Testis (tissue), 2 donors: ENCODE results near the gene CUX1.

Source experiments
- POLR2A ChIP-seq: fragments of 450-650 bp; IDR thresholded peaks from one replicate; pipeline ENCODE4 v1.6.1; 2017; ENCODE audit warnings: antibody characterized with exemption, mild to moderate bottlenecking, moderate library complexity
- TF ChIP-seq, protein P1 (sequence below), 3 experiments: fragments of 450-650 bp in 2 of 3; fragments of 200-600 bp in 1 of 3; sonication (generic) in 1 of 3; IDR thresholded peaks; one replicate each; pipeline ENCODE4 v1.5.1; 2016 to 2019; ENCODE audit warnings: antibody characterized with exemption in 3 of 3, mild to moderate bottlenecking in 2 of 3, moderate library complexity in 1 of 3

DNA sequence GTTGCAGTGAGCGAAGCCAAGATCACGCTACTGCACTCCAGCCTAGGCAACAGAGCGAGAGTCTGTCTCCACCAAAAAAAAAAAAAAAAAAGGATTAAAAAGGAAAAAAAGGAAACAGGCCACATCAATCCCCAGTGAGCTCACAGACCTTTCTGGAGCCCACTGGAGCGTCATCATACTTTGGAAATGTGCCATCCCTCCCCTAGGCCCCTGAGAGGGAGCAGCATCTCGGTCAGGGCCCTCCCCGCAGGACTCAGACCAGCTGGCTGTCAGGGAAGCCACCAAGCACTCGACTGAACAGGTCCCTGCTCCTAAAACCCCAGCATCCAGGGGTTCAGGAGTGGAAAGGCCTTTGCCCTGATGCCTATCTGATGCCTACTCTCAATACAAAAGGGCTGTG is 371.3 kb downstream of the CUX1 start:
- TF ChIP-seq, protein P1, sequence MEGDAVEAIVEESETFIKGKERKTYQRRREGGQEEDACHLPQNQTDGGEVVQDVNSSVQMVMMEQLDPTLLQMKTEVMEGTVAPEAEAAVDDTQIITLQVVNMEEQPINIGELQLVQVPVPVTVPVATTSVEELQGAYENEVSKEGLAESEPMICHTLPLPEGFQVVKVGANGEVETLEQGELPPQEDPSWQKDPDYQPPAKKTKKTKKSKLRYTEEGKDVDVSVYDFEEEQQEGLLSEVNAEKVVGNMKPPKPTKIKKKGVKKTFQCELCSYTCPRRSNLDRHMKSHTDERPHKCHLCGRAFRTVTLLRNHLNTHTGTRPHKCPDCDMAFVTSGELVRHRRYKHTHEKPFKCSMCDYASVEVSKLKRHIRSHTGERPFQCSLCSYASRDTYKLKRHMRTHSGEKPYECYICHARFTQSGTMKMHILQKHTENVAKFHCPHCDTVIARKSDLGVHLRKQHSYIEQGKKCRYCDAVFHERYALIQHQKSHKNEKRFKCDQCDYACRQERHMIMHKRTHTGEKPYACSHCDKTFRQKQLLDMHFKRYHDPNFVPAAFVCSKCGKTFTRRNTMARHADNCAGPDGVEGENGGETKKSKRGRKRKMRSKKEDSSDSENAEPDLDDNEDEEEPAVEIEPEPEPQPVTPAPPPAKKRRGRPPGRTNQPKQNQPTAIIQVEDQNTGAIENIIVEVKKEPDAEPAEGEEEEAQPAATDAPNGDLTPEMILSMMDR (IDR thresholded peaks at IDR 0.05) = no peak
- no peak for TF ChIP-seq POLR2A
